GM13976 (cell line): ENCODE results near the gene C3orf80.

Experiments used
- DNase-seq: peaks from one replicate; pipeline ENCODE4 v3.0.0; 2012; ENCODE audit warnings: low spot score
- CTCF ChIP-seq: IDR thresholded peaks from 2 replicates; pipeline ENCODE4 v1.5.1; 2012; ENCODE audit warnings: borderline replicate concordance, mild to moderate bottlenecking; ENCODE audit not compliant: insufficient read depth; ENCODE audit errors: extremely low read depth, missing control alignments, control extremely low read depth
- in situ Hi-C: fragments of 300-500 bp; cut with MboI; formaldehyde crosslinking; loops from one replicate; pipeline ENCODE4 v1.12.0; 2022; ENCODE audit warnings: low sequenced_read_pairs, mixed read lengths, inconsistent platforms; ENCODE audit not compliant: unreplicated experiment

C3orf80 gene

GRCh38 chr3:160210799-160211221 lies 14.4 kb upstream of the C3orf80 start:
- in situ Hi-C loops: no loop called here
- TF ChIP-seq CTCF: no peak
- no peak for DNase-seq

GRCh38 chr3:160213191-160213590 lies 12.0 kb upstream of the C3orf80 start:
- no peak for TF ChIP-seq CTCF
- no peak for DNase-seq
- in situ Hi-C loops: no loop called here

GRCh38 chr3:160217675-160218074 lies 7.5 kb upstream of the C3orf80 start:
- in situ Hi-C loops: no loop called here
- no peak for TF ChIP-seq CTCF

GRCh38 chr3:160218136-160218535 lies 7.1 kb upstream of the C3orf80 start:
- in situ Hi-C loops: no loop called here
- DNase-seq: no peak
- no peak for TF ChIP-seq CTCF

More at GRCh38 chr3:160217675-160218074, 7.5 kb upstream of the C3orf80 start:
- DNase-seq: no peak

- DNase-seq: no peak
- no peak for TF ChIP-seq CTCF
- in situ Hi-C loops: no loop called here
Observed at GRCh38 chr3:160220038-160220437, 5.2 kb upstream of the C3orf80 start.

GRCh38 chr3:160221019-160221418 lies 4.2 kb upstream of the C3orf80 start:
- TF ChIP-seq CTCF: no peak
- in situ Hi-C loops: no loop called here
- DNase-seq: no peak

- no peak for DNase-seq
- in situ Hi-C loops: no loop called here
- TF ChIP-seq CTCF: no peak
Observed at GRCh38 chr3:160224256-160224655, 966 bp upstream of the C3orf80 start.
